HG03457 (cell line): ENCODE measurements around the gene SOCS7.

Source experiments
- ATAC-seq: cut with Tn5 transposase; IDR thresholded peaks from one replicate; pipeline ENCODE4 v1.9.1; 2021; ENCODE audit warnings: moderate number of reproducible peaks; ENCODE audit not compliant: unreplicated experiment

SOCS7 gene

DNA sequence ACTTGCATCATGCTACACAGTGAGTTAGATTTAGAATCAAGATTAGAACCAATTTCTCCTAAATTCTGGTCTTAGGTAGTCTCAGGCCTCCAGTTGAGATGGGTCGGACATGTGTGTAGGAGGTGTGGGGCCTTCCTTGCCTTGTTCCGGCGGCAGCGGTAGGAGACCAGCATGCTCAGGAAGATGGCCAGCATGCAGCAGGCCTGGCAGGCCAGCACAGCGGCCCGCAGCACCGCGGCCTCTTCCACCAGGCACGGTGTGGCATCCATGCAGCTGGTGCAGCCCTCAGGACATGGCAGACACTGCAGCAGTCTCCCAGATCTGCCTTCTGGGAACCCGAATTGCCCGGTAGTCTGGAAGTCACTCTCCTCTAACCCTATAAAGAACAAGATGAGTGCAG, 14.8 kb upstream of the SOCS7 start:
- no peak for ATAC-seq

DNA sequence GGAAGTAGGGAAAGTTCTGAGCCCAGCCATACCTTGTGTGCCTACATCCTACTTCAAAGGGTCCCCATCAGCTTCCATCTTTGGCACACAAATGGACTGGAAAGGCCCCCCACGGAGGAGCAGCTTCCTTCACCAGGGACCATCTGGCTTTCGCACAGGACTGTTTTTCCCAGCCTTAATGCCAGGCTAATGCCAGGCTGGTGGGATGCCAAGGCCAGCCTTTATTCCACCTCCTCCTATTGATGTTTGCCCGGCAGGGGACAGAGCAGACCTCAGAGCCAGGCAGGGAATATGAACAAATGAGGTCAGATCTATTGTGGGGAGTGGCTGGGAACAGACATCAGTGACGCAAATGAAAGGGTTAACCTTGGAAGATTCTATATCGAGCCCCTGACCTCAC, 13.6 kb upstream of the SOCS7 start:
- no peak for ATAC-seq

DNA sequence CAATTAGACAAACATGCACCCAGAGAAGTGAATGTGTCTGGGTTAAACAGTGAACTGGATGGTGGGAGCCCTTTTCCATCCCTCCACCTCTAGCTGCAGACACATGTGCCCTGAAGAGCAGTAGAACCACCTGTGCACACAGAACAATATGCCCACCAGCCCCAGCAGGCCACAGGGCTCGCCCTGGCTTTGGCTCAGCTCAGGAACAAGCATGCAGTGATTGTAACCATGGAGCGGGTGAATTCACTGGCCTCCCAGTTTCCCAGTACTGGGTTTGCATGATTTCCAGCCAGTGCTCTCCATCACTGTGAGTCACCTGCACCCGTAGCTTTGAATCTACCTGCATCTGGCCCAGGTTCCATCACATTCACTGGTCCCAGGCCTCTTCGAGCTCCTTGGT, 13.1 kb upstream of the SOCS7 start:
- no peak for ATAC-seq

DNA sequence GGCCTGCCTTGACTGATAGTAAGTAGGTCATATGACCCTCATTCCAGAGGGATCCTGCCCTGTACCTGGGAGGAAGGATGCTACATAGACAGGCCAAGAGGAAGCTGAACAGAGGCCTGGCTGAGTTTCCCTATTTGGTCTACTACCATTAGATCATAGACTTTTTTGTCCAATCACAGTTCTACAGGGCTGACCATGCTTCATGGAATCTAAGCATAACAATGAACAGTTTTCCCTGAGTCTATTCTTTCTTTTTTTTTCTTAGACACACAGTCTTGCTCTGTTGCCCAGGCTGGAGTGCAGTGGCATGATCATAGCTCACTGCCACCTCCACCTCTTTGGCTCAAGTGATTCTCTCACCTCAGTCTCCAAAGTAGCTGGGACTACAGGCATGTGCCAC, 11.8 kb upstream of the SOCS7 start:
- ATAC-seq = no peak

DNA sequence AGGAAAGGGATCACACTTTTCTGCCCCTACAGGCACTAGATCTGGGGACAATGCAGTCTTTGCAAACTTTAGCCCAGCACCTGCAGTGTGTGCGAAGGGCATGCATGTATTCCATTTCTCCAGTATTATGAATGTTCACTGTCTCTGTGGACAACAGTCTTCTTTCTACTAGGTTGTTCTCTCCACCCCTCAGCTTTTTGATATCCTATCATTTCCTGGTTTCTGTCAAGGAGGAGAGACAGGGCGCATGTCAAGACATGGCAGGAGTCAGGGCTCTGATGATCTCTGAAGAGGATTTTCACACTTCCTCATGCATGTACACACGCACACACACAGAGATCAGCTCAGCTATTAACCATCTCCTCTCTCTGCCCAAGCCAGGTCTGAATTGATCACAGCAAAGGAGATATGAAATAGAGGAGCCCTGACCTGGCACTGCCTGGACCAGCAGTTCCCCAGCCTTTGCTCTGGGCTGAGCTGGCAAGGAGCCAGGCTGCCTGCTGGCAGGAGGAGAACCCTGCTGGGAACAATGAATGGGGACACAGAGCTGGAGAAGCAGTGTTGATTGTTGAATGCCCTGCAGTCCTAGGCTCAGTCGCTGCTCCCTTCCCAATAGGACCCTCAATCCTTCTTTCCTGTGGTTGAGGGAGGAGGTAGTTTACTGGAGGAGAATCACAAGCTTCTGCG, 10.5 kb upstream of the SOCS7 start:
- ATAC-seq = no peak

DNA sequence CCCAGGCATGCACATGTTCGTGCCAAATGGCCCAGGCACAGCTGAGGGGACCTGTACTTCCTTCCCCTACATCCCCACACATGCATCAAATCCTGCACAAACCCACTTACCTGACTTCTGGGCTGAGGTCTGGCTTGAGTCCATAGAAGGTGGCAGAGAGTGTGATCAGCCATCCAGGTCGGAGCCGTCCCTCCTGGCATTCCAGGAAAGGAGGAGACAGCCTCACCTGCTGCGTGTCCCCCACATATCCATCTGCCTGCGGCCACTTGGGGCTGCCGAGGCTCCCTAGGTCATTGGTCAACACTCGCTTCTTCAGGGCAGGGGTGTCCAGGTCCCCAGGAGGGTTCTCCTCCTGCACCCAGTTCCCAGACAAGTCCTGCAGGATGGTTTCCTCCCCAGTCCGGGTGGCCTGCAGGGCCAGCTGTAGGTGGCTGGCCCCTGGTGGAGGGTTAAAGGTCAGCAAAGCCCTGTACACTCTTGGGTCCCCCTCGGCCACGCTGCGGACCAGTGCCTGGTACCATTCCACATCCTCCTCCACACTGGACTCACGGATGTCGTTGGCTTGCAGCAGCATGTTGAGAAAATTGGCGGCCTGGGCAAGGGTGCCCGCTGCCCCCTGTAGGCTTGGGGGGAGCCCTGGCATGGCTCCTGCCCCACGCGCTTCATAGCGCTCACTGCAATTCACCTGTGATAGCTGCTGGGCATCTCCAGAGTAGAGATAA, 8.6 kb upstream of the SOCS7 start:
- no peak for ATAC-seq

DNA sequence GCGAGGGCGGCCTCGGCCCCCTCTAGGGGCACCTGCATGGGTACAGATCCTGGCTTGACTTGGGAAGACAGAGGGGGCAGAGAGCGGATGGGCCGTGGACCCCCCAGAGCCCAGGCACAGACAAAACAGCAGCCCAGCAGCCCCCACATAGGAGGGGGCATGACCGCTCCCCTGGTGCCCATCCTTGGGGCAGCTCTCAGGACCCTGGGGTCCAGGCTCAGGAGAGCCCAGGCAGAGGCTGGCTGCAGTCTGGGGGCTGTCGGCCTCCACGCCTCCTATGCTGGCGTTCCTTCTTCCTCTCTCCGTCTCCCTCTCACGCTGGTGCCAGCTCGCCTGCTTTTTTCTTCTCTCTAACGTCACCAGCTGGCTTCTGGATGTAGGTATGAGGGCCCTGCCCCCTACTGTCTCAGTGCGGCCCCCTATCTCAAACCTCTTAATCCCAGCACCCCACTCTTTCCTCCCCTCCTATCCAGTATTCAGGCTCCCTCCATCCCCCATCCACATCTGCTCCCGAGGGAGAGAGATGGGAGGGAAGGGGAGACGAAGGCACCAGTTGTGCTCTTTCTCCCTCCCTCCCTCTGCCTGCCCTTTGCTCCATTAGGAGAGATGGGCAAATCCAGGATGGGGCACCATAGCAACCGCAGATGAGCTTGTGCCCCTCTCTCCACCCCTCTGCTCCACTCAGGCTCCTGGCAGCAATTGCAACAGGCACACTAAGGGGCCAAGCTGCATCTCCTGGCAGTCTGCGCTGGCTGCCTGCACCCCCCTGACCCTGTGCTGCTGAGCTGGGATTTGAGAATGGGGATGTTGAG, 7.8 kb upstream of the SOCS7 start, which contains the start of gene GPR179:
TSS of gene GPR179 (minus strand) at position 349 of the 812 bp plus-strand sequence. CDS start at position 182, 167 bp downstream.
- ATAC-seq = no peak

DNA sequence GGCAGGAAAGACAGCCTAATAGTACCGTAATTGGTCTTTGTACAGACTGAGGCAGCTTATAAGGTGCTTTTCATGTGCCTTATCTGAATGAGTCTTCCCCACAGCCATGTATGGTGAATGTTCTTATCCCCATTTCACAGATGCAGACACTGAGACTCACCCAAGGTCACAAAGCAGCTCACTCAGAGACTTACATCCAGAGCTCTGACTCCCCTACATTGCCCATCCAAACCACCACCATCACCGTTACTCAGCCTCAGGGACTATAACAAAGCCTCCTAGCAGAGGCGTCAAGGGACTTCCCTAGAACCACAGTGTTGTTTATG, 7.3 kb upstream of the SOCS7 start:
- ATAC-seq = no peak

DNA sequence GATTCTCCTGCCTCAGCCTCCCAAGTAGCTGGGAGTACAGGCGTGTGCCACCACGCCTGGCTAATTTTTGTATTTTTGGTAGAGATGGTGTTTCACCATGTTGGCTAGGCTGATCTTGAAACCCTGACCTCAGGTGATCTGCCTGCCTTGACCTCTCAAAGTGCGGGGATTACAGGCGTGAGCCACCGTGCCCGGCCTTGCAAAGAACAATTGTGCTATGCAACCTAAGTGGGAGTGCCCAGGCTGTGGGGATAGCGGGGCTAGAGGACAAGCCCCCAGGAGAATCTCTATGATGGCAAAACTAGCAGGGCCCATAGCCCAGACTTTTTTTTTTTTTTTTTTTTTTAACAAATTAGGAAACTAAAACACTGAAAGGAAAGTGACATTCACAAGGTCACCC, 5.9 kb upstream of the SOCS7 start:
- no peak for ATAC-seq

DNA sequence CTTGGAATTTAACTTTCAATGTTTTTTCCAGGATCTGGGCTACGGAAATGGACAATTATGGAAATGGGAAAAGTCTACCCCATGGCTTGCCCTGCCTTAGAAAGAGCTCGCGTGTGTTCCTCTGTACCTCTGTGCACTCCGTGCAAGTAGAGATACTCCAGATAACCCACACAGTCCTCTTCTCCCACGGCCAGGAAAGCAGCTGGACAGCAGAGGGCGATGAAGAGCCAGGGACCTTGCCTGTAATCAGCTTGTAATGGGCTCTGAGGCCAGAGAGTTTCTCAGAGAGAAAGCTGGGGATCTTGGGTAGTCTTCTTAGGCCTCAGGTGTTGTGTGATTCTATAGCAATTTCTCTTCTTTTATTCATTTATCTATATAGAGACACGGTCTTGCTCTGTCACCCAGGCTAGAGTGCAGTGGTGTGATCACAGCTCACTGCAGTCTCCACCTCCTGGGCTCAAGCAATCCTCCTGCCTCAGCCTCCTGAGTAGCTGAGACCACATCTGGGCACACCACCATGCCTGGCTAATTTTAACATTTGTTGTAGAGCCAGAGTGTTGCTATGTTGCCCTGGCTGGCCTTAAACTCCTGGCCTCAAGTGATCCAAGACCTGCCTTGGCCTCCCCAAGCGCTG, 2.4 kb upstream of the SOCS7 start:
- ATAC-seq = no peak

DNA sequence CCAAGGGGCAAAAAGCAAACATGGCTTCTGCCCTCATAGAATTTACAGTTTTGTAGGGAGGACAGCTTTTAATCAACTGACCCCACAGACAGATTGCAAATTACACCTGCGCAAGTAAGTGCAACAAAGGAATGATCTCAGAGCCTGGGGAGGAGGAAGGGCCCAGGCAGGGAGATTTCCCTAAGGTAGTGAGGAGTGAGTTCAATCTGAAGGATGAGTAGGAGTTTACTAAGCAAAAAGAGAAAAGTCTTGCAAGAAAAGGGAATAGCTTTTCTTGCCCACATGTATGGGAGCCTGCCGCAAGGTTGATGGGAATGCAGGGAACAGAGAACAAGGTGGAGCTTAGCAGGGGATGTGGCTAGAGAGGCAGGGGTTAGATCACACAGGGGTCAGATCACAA, 1.6 kb upstream of the SOCS7 start:
- ATAC-seq = no peak

DNA sequence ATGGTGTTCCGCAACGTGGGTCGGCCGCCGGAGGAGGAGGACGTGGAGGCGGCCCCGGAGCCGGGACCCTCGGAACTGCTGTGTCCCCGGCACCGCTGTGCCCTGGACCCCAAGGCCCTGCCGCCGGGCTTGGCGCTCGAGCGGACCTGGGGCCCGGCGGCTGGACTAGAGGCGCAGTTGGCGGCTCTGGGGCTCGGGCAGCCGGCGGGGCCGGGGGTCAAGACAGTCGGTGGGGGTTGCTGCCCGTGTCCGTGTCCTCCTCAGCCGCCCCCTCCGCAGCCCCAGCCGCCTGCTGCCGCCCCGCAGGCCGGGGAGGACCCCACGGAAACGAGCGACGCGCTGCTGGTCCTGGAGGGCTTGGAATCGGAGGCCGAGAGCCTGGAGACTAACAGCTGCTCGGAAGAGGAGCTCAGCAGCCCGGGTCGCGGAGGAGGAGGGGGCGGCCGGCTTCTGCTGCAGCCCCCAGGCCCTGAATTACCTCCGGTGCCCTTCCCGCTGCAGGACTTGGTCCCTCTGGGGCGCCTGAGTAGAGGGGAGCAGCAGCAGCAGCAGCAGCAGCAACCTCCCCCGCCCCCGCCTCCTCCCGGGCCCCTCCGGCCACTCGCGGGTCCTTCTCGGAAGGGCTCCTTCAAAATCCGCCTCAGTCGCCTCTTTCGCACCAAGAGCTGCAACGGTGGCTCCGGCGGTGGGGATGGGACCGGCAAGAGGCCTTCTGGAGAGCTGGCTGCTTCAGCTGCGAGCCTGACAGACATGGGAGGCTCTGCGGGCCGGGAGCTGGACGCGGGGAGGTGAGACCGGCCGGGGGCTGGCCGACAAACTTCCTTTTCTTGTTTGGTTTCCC, 821 bp downstream of the SOCS7 start:
- no peak for ATAC-seq

DNA sequence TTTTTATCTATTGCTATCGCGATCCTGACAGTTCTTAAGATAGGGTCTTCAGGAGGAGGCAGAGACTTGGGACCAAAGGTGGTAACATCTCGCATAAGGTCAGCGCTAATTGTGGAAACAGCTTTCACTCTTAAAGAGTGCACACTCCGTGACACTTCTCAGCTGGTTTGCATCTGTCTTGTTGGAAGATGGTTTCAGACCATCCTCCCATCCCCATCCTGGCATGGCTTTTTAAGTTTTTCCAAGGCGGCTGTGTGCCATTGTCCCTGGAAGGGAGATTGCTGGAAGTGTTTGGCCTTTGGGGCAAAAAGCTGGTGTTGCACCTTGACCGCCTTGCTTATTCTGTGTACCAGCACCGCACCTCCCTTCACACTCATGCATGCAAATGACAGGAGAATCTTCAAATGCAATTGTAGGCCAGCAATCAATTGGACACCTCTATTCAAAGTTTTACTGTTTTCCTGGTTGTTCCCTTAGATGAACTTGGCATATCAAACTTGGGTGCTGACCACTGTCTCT, 1.5 kb downstream of the SOCS7 start:
- ATAC-seq = no peak

DNA sequence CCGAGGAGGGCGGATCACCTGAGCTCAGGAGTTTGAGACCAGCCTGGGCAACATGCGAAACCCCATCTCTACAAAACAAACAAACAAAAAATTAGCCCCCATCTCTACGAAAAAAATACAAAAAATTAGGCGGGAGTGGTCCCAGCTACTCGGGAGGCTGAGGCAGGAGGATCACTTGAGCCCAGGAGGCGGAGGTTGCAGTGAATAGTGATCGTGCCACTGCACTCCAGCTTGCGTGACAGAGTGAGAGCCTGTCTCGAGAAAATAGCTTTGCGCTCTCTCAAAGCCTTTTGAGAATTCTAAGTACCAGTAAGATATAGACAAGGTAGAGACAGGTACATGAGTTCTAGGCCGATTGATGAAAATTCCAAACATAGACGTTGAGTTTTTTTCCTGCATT, 2.0 kb downstream of the SOCS7 start:
- no peak for ATAC-seq

DNA sequence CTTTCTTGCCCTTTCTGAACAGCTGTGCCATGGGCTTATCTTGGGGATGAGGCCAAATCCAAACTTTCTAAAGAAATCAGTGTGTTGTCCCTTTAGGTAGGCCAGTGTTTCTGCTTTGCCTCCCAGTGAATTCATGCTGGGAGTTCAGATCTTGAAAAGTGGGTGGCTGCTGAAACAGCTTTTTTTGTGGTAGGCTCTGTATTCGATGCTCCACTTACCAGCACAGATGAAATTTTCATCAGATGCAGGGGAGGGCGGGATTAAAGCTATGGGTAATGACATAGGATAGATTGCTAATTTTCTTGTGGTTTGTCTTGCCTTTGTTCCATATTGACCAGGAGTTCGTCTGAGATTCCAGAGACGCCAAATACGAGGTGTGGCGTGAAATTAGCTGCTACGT, 2.8 kb downstream of the SOCS7 start:
- ATAC-seq = no peak

DNA sequence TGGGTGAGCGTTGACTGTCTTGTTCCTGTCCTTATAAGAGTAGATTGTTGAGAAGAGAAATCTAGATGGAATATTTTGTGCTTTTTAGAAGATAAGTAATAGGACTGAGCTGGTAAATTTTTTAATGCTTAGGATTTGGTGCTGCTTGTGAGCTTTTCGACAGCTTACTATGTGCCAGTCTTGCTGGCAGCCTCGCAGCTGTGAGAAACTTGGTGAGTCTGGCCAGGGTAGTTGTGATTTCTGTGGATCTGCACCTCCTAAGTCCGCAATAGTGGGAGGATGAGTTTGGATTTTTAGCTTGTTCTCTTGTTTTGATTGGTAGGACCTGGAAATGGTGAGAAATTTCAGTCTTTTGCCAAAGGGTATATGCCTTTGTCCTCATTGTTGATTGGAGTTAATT, 3.6 kb downstream of the SOCS7 start:
- no peak for ATAC-seq

DNA sequence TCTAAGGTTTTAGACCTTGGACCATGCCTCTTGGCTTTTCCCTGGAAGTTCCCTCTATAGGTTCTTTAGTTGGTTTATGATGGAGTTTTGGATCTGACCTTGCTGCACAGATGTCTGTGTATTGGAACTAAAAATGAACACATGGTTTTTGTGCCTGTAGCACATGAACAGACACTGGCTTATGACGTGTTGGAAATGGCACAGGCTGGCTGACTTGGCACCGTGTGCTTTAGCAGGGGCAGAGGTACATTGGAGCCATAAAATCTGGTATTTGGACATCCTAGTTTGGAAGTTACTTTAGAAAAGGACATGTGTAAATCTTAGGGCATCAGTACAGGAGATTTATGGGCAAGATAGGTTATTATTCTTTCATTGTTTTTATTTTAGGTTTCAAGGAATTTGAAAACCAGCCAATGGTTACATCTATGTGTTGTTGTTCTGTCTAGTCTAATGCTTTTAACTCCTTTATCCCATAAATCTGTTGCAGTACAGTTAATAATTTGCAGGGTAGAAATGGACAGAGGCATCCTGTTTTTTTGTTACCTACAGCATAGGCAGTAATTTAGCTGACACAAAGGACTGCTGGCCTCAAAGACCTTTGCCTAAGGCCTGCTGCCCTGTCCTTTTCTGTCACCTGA, 6.0 kb downstream of the SOCS7 start:
- ATAC-seq = no peak

DNA sequence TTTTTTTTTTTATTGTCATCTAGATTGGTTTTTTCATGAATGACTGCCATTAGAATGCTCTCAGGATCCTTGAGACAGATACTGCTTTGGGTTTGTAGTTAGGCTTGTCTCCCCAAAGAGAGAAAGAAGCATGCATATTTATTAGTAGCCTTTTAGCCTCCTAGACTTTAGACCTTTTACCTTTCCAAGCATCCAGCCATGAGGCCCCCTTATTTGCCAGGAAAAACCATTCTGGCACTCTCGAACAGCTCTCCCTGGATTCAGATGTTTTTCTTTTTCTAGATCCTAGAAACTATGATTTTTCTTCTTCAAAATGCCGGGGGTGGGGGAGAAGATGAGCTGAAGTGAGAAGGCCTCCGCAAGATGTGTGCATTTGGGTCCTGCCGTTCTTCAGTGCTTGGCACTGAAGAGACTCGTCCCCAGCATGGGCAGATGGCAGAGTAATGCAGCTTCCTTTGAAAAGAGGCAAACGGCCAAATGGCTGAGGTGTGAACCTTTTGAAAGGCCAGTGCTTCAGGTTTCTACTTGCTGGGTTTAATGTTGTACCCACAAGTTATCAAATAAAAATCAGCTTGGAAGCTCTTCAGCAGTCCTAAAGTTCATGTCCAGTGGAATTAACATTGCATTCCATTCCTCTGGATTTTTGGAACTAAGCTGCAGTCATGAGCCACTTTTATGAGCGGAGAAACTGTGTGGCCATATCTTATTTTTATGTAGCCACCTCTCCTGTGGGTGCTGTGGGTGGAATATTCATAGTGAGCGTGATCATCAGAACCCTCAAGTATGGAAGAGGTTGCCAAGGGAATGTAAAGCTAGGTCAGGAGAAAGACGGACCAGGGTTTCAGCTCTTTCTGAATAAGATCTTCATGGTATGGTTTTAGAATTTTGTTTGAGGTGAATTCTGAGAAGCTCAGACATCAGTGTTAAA, 7.2 kb downstream of the SOCS7 start:
- ATAC-seq = no peak
